HG02970 (cell line): Measurements from ENCODE around the gene PROK2.

Source experiments
- ATAC-seq: cut with Tn5 transposase; IDR thresholded peaks from one replicate; pipeline ENCODE4 v1.9.1; 2021; ENCODE audit warnings: mild to moderate bottlenecking, moderate library complexity, moderate number of reproducible peaks; ENCODE audit not compliant: unreplicated experiment, low FRiP score

The PROK2 gene

GRCh38 chr3:71751602-71752001 is 33.3 kb downstream of the PROK2 start:
- no peak for ATAC-seq

- ATAC-seq = no peak
Observed at GRCh38 chr3:71744738-71745137, 40.2 kb downstream of the PROK2 start.

GRCh38 chr3:71742621-71743020 is 42.3 kb downstream of the PROK2 start:
- no peak for ATAC-seq

GRCh38 chr3:71734881-71735280 is 50.1 kb downstream of the PROK2 start:
- no peak for ATAC-seq

- no peak for ATAC-seq
Observed at GRCh38 chr3:71733319-71733718, 51.6 kb downstream of the PROK2 start.

- no peak for ATAC-seq
Observed at GRCh38 chr3:71732637-71733036, 52.3 kb downstream of the PROK2 start.

GRCh38 chr3:71728632-71729342 is 56.2 kb downstream of the PROK2 start:
- no peak for ATAC-seq

- no peak for ATAC-seq
Observed at GRCh38 chr3:71726146-71726545, 58.8 kb downstream of the PROK2 start.

- peak; percentile 53 for ATAC-seq
Observed at GRCh38 chr3:71725271-71725991, 59.5 kb downstream of the PROK2 start, which contains the start of gene EIF4E3. EIF4E3 (minus strand) TSS chr3:71725402; CDS start chr3:71725367, 35 bp downstream.

GRCh38 chr3:71724584-71725270 is 60.2 kb downstream of the PROK2 start:
- peak; percentile 14 for ATAC-seq

GRCh38 chr3:71724171-71724453 is 60.8 kb downstream of the PROK2 start:
- no peak for ATAC-seq

GRCh38 chr3:71723452-71724170 is 61.3 kb downstream of the PROK2 start:
- ATAC-seq = no peak

- no peak for ATAC-seq
Observed at GRCh38 chr3:71722693-71723092, 62.3 kb downstream of the PROK2 start.
